Smooth muscle cell (in vitro differentiated cells): ENCODE results near the gene CSF3R. TPM values are rescaled to one million over a fixed set of nuclear protein-coding genes. Genes with fewer than 3 reads are reported as not detected.
A peak's percentile ranks its signal among the peaks of the same experiment; 100 is the strongest.

Source experiments
- DNase-seq: peaks from one replicate; lab custom pipeline; 2025; ENCODE audit not compliant: unreplicated experiment; lab: John Stamatoyannopoulos, UW
- H2AFZ ChIP-seq: fragments of 200-600 bp; sonication (generic); 2 replicates; pipeline ENCODE4 v1.6.0; 2016; ENCODE audit warnings: antibody characterized with exemption, low read depth, mild to moderate bottlenecking
- H3F3A ChIP-seq: fragments of 200-600 bp; sonication (generic); 2 replicates; pipeline ENCODE4 v1.6.0; 2017; ENCODE audit warnings: antibody characterized with exemption, low read depth
- H3K27ac ChIP-seq: fragments of 200-600 bp; sonication (generic); 2 replicates; pipeline ENCODE4 v1.5.1; 2016; ENCODE audit warnings: low read depth, mild to moderate bottlenecking
- H3K27me3 ChIP-seq: fragments of 200-600 bp; sonication (generic); 2 replicates; pipeline ENCODE4 v1.6.1; 2016; ENCODE audit warnings: low read depth, mild to moderate bottlenecking
- H3K36me3 ChIP-seq: fragments of 200-600 bp; sonication (generic); 2 replicates; pipeline ENCODE4 v1.5.1; 2016; ENCODE audit warnings: low read depth
- H3K4me1 ChIP-seq: fragments of 200-600 bp; sonication (generic); 2 replicates; pipeline ENCODE4 v1.5.1; 2016; ENCODE audit warnings: low read depth
- H3K4me2 ChIP-seq: fragments of 200-600 bp; sonication (generic); 2 replicates; pipeline ENCODE4 v1.6.0; 2016; ENCODE audit warnings: mild to moderate bottlenecking
- H3K4me3 ChIP-seq: fragments of 200-600 bp; sonication (generic); 2 replicates; pipeline ENCODE4 v1.5.1; 2016; ENCODE audit warnings: mild to moderate bottlenecking
- H3K79me2 ChIP-seq: fragments of 200-600 bp; sonication (generic); 2 replicates; pipeline ENCODE4 v1.6.0; 2016; ENCODE audit warnings: low read depth, mild to moderate bottlenecking
- H3K9ac ChIP-seq: fragments of 200-600 bp; sonication (generic); 2 replicates; pipeline ENCODE4 v1.6.0; 2016; ENCODE audit warnings: low read depth
- H3K9me3 ChIP-seq: fragments of 200-600 bp; sonication (generic); replicated peaks from 2 replicates; pipeline ENCODE4 v1.5.1; 2016; ENCODE audit warnings: low read depth
- H4K20me1 ChIP-seq: fragments of 200-600 bp; sonication (generic); 2 replicates; pipeline ENCODE4 v1.6.0; 2016; ENCODE audit warnings: low read depth
- WGBS: methylation state at CpG from one replicate; pipeline ENCODE4 v1.1.7; 2016; ENCODE audit warnings: low lambda C conversion rate; 5-methylcytosine and 5-hydroxymethylcytosine counted together
- polyA plus RNA-seq: library from polyadenylated mRNA; unstranded; fragments of >200 nt; fragmentation: Nextera tagmentation; extraction: Ambion mirVana; gene quantifications from 2 replicates; pipeline ENCODE4 v1.2.1, GENCODE V29; 2016
- total RNA-seq: library from RNA; depleted of rRNA; stranded (reverse); fragments of >200 nt; gene quantifications from 2 replicates; pipeline ENCODE4 v1.2.3, GENCODE V29; 2014
- TF ChIP-seq, protein P1 (sequence below): fragments of 200-600 bp; sonication (generic); IDR thresholded peaks from 2 replicates; pipeline ENCODE4 v1.5.1; 2017; ENCODE audit warnings: borderline replicate concordance, mild to moderate bottlenecking, antibody characterized with exemption; ENCODE audit not compliant: insufficient read depth, poor library complexity, severe bottlenecking

The CSF3R gene
- total and polyA plus RNA-seq, 2 experiments from 2014 or later = 0.46 to 6.7 TPM

DNA sequence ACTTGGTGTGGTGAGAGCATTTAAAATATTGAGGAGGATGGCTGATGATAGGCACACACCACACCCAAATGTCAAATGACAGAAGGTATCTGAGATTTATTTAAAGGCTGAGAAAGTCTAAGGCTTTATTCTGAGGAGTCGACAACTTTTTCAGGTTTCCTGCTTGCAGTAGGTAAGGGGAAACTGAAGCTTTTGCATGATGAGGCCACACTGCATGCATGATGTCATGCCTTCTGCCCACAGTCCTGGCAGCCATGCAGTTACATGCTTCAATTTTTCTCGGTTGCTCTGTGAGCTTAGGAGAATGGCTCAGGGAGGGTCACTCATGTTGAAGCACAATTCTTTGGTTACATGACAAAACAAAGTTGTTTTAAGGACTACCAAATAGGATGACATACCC, 39.4 kb downstream of the CSF3R start:
- no peaks in the 10 kb centered on the region for H3K79me2 ChIP-seq
- no peaks in the 10 kb centered on the region for H3K4me1 ChIP-seq
- no peaks in the 10 kb centered on the region for H4K20me1 ChIP-seq
- H3K9me3 ChIP-seq = no peaks in the 10 kb centered on the region
- no peak overlapping the region for H3K27ac ChIP-seq
- 90% methylated on average over 2 of the region's 2 CpGs for WGBS
- no peak overlapping the region for H3K9ac ChIP-seq
- H3K27me3 ChIP-seq = no peaks in the 10 kb centered on the region
- H3K4me3 ChIP-seq = no peak overlapping the region
- TF ChIP-seq, protein P1, sequence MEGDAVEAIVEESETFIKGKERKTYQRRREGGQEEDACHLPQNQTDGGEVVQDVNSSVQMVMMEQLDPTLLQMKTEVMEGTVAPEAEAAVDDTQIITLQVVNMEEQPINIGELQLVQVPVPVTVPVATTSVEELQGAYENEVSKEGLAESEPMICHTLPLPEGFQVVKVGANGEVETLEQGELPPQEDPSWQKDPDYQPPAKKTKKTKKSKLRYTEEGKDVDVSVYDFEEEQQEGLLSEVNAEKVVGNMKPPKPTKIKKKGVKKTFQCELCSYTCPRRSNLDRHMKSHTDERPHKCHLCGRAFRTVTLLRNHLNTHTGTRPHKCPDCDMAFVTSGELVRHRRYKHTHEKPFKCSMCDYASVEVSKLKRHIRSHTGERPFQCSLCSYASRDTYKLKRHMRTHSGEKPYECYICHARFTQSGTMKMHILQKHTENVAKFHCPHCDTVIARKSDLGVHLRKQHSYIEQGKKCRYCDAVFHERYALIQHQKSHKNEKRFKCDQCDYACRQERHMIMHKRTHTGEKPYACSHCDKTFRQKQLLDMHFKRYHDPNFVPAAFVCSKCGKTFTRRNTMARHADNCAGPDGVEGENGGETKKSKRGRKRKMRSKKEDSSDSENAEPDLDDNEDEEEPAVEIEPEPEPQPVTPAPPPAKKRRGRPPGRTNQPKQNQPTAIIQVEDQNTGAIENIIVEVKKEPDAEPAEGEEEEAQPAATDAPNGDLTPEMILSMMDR = no peak
- H3K4me2 ChIP-seq = no peak overlapping the region
- no peaks in the 10 kb centered on the region for H3K36me3 ChIP-seq
- no peak for DNase-seq
- H3F3A ChIP-seq = no peaks in the 10 kb centered on the region
- H2AFZ ChIP-seq = no peak overlapping the region

DNA sequence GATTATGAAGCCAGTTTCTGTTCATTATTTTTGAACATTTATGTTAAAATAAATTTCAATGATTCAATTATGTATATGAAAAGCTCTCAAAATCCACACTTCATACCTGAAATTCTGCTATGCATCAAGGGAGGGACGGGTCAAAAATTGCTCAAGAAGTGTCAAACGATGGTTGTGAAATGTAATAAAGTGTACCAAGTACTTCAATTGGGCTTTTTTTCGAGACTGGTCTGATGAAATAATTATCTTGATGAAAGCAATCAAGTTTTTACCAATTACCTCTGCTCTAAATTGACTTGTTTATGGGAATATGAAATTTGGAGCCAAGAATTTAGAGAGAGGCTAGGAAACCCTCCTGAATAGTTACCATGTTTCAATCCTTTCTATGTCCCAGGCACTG, 40.4 kb downstream of the CSF3R start:
- Histone ChIP-seq H3K4me2 (no peak overlapping the region), H3K27ac (no peak overlapping the region), H3F3A (no peaks in the 10 kb centered on the region), H3K9me3 (no peaks in the 10 kb centered on the region), H3K9ac (no peak overlapping the region), H3K4me3 (no peak overlapping the region), H3K4me1 (no peaks in the 10 kb centered on the region), H3K79me2 (no peaks in the 10 kb centered on the region), H3K27me3 (no peaks in the 10 kb centered on the region), H3K36me3 (no peaks in the 10 kb centered on the region), H2AFZ (no peak overlapping the region), H4K20me1 (no peaks in the 10 kb centered on the region)
- TF ChIP-seq, protein P1 = no peak
- 90% methylated on average over 3 of the region's 3 CpGs for WGBS
- no peak for DNase-seq

DNA sequence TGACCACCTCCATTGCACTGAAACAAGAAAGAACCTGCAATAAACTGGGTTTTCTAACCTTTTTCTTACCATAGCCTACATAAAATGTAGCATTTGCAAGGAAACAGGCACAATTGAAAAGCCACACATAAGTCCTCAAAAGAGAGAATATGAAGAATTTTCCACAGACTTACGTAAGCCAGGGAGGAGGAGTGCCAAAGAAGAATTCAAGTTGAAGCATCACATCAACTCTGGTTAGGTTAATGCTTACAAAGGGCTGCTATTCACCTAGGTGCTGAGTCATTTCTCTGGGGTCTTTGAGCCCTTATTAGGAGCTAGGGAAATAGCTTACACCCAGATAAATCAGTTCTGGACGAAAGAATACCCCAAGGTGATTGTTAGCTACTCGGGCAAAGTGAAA, 42.1 kb downstream of the CSF3R start:
- Histone ChIP-seq H3K4me3 (no peak overlapping the region), H4K20me1 (no peaks in the 10 kb centered on the region), H3K27me3 (no peaks in the 10 kb centered on the region), H3K36me3 (no peaks in the 10 kb centered on the region), H2AFZ (no peak overlapping the region), H3K27ac (peak overlapping the region; percentile 38), H3K9ac (no peak overlapping the region), H3F3A (no peaks in the 10 kb centered on the region), H3K4me1 (no peaks in the 10 kb centered on the region), H3K79me2 (no peaks in the 10 kb centered on the region), H3K4me2 (no peak overlapping the region), H3K9me3 (no peaks in the 10 kb centered on the region)
- no peak for DNase-seq
- TF ChIP-seq, protein P1 = no peak
- WGBS = 65% methylated on average over 3 of the region's 3 CpGs

DNA sequence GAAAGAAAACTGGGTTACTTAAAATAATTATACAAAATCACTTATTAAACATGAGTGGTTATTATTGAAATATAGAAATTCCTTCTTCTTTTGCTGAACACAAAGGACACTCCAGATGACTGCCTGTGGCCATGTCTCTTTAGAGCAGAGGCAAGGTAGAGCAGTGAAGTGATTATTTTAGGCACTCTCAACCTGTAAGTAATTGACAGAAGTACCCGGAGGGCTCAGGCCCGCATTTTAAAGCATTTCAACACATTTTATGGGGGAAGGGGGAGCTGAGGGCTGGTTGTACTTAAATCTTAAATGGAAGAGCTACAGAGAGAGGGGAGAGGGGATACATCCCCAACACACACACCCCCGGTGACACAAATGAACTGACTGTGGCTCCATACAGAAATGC, 42.7 kb downstream of the CSF3R start:
- TF ChIP-seq, protein P1 = no peak
- Histone ChIP-seq H3K4me2 (no peak overlapping the region), H3F3A (no peaks in the 10 kb centered on the region), H3K27me3 (no peaks in the 10 kb centered on the region), H4K20me1 (no peaks in the 10 kb centered on the region), H3K27ac (peak overlapping the region; percentile 38), H2AFZ (no peak overlapping the region), H3K79me2 (no peaks in the 10 kb centered on the region), H3K36me3 (no peaks in the 10 kb centered on the region), H3K9ac (no peak overlapping the region), H3K4me1 (no peaks in the 10 kb centered on the region), H3K9me3 (no peaks in the 10 kb centered on the region), H3K4me3 (no peak overlapping the region)
- 35% methylated on average over 3 of the region's 3 CpGs for WGBS
- DNase-seq = no peak
